HEK293 (cell line): ENCODE measurements around the gene DSCAML1.
A peak's percentile ranks its signal among the peaks of the same experiment; 100 is the strongest.

Source experiments
- CTCF ChIA-PET: fragments of 350-600 bp; formaldehyde crosslinking; extraction: SDS; loops from one replicate; lab custom pipeline; 2021; ENCODE audit warnings: antibody characterized with exemption; lab: Yijun Ruan, JAX
- POLR2A ChIA-PET: fragments of 300-600 bp; formaldehyde crosslinking; extraction: SDS; loops from one replicate; lab custom pipeline; 2020; ENCODE audit warnings: antibody characterized with exemption, inconsistent platforms; lab: Yijun Ruan, JAX
- H3K27ac ChIP-seq: fragments of 200-500 bp; sonication (Bioruptor generic); 2 replicates; pipeline ENCODE4 v1.5.1; 2014; ENCODE audit warnings: low read depth, low read length, control low read depth, inconsistent platforms; ENCODE audit errors: extremely low read depth
- H3K36me3 ChIP-seq, 2 experiments: fragments of 200-500 bp in 1 of 2; sonication (Bioruptor generic) in 1 of 2; 1 replicate in 1 of 2; 2 replicates in 1 of 2; pipeline ENCODE4 v1.5.1; 2014 to 2017; ENCODE audit warnings: inconsistent platforms in 2 of 2, low read length in 2 of 2; ENCODE audit not compliant: control insufficient read depth in 2 of 2, insufficient read depth in 1 of 2
- H3K4me1 ChIP-seq: fragments of 200-500 bp; sonication (Bioruptor generic); 2 replicates; pipeline ENCODE4 v1.5.1; 2014; ENCODE audit warnings: mild to moderate bottlenecking, low read length, inconsistent platforms; ENCODE audit not compliant: control insufficient read depth, insufficient read depth
- H3K4me3 ChIP-seq: 2 replicates; pipeline ENCODE4 v1.5.1; 2011; ENCODE audit warnings: low read depth, mild to moderate bottlenecking, control low read depth, low read length, moderate library complexity
- H3K9me3 ChIP-seq: fragments of 200-500 bp; sonication (Bioruptor generic); 2 replicates; pipeline ENCODE4 v1.5.1; 2014; ENCODE audit warnings: low read depth, low read length, inconsistent platforms; ENCODE audit not compliant: control insufficient read depth, insufficient read depth
- CTCF ChIP-seq: fragments of 450-650 bp; formaldehyde crosslinking; IDR thresholded peaks from 2 replicates; pipeline ENCODE4 v1.5.1; 2016; ENCODE audit warnings: missing biosample characterization, missing genetic modification characterization
- OVOL3 ChIP-seq: fragments of 450-650 bp; formaldehyde crosslinking; IDR thresholded peaks from 2 replicates; pipeline ENCODE4 v1.5.1; 2016; ENCODE audit warnings: missing biosample characterization, missing genetic modification characterization
- SP7 ChIP-seq: fragments of 450-650 bp; formaldehyde crosslinking; IDR thresholded peaks from 2 replicates; pipeline ENCODE4 v1.5.1; 2016; ENCODE audit warnings: missing biosample characterization, missing genetic modification characterization
- ZBTB6 ChIP-seq: fragments of 450-650 bp; formaldehyde crosslinking; IDR thresholded peaks from 2 replicates; pipeline ENCODE4 v1.5.1; 2017; ENCODE audit warnings: missing biosample characterization, missing genetic modification characterization
- ZNF184 ChIP-seq: fragments of 450-650 bp; IDR thresholded peaks from 2 replicates; pipeline ENCODE4 v1.5.1; 2018; ENCODE audit warnings: missing biosample characterization, mild to moderate bottlenecking, missing genetic modification characterization
- ZNF2 ChIP-seq: fragments of 450-650 bp; formaldehyde crosslinking; IDR thresholded peaks from 2 replicates; pipeline ENCODE4 v1.5.1; 2016; ENCODE audit warnings: missing biosample characterization, missing genetic modification characterization
- ZNF202 ChIP-seq: fragments of 450-650 bp; formaldehyde crosslinking; IDR thresholded peaks from 2 replicates; pipeline ENCODE4 v1.5.1; 2016; ENCODE audit warnings: missing biosample characterization, missing genetic modification characterization, borderline replicate concordance
- ZNF211 ChIP-seq: fragments of 450-650 bp; formaldehyde crosslinking; IDR thresholded peaks from 2 replicates; pipeline ENCODE4 v1.5.1; 2016; ENCODE audit warnings: low read depth, missing biosample characterization, missing genetic modification characterization
- ZNF280D ChIP-seq: fragments of 450-650 bp; formaldehyde crosslinking; IDR thresholded peaks from 2 replicates; pipeline ENCODE4 v1.5.1; 2016; ENCODE audit warnings: missing biosample characterization, missing genetic modification characterization
- ZNF341 ChIP-seq: fragments of 450-650 bp; formaldehyde crosslinking; IDR thresholded peaks from 2 replicates; pipeline ENCODE4; 2016; ENCODE audit warnings: low read depth, missing biosample characterization, missing genetic modification characterization
- ZNF654 ChIP-seq: fragments of 450-650 bp; formaldehyde crosslinking; IDR thresholded peaks from 2 replicates; pipeline ENCODE4 v1.5.1; 2016; ENCODE audit warnings: low read depth, missing biosample characterization, missing genetic modification characterization
- ZNF664 ChIP-seq: fragments of 450-650 bp; formaldehyde crosslinking; IDR thresholded peaks from 2 replicates; pipeline ENCODE4 v1.5.1; 2016; ENCODE audit warnings: missing biosample characterization, missing genetic modification characterization
- ZNF707 ChIP-seq: fragments of 450-650 bp; formaldehyde crosslinking; IDR thresholded peaks from 2 replicates; pipeline ENCODE4 v1.5.1; 2016; ENCODE audit warnings: missing biosample characterization, missing genetic modification characterization

The DSCAML1 gene

GRCh38 chr11:117808784-117809183 is 11.8 kb upstream of the DSCAML1 start:
- POLR2A ChIA-PET, result no interaction called here
- no peak overlapping the region for H3K4me3 ChIP-seq
- H3K4me1 ChIP-seq, result no peaks in the 10 kb centered on the region
- CTCF ChIA-PET, result interaction anchor here (0.6 to 6.3 kb wide), 37 partner anchors 9 to 761 kb away, joined by 3 to 131 read pairs (median 4); partner anchors contain the start of genes DSCAML1 and FXYD2
- H3K9me3 ChIP-seq, result no peaks in the 10 kb centered on the region
- H3K27ac ChIP-seq, result no peak overlapping the region
- no peaks in the 10 kb centered on the region for H3K36me3 ChIP-seq
- TF ChIP-seq SP7 (no peak), ZBTB6 (tag by site-specific recombination) (no peak)

GRCh38 chr11:117807482-117808327 is 10.7 kb upstream of the DSCAML1 start:
- TF ChIP-seq CTCF (tag by site-specific recombination), result peak; percentile 48; the same call in 1 of the 2 replicates
- no peak for TF ChIP-seq ZNF211 (tag by site-specific recombination)
- TF ChIP-seq ZNF654 (tag by site-specific recombination), result peak; percentile 78
- H3K9me3 ChIP-seq, result no peaks in the 10 kb centered on the region

GRCh38 chr11:117806846-117807245 is 9.8 kb upstream of the DSCAML1 start:
- H3K4me3 ChIP-seq, result no peak overlapping the region
- H3K27ac ChIP-seq, result no peak overlapping the region
- H3K9me3 ChIP-seq, result no peaks in the 10 kb centered on the region
- ChIA-PET POLR2A (interaction anchor here (0.5 to 1.4 kb wide), 2 partner anchors 10 to 13 kb away, joined by 3 to 4 read pairs; no protein-coding TSS in a partner anchor), CTCF (interaction anchor here (0.6 to 6.3 kb wide), 26 partner anchors 8 to 881 kb away, joined by 3 to 131 read pairs (median 5); partner anchors contain the start of gene DSCAML1)
- H3K4me1 ChIP-seq, result no peaks in the 10 kb centered on the region
- H3K36me3 ChIP-seq, result no peaks in the 10 kb centered on the region
- TF ChIP-seq ZNF341 (tag by site-specific recombination), result no peak
- TF ChIP-seq ZNF707 (tag by site-specific recombination), result no peak
- no peak for TF ChIP-seq ZNF184 (tag by site-specific recombination)

More at GRCh38 chr11:117807482-117808327, 10.7 kb upstream of the DSCAML1 start:
- H3K4me3 ChIP-seq, result no peak overlapping the region
- no peak overlapping the region for H3K27ac ChIP-seq
- ChIA-PET CTCF (interaction anchor here (0.5 to 6.3 kb wide), 47 partner anchors 9 to 576 kb away, joined by 3 to 131 read pairs (median 4); partner anchors contain the start of genes DSCAML1, FXYD2, PCSK7 and RNF214), POLR2A (interaction anchor here (1.4 kb wide), 1 partner anchor 9 kb away, joined by 4 read pairs; no protein-coding TSS in a partner anchor)
- no peaks in the 10 kb centered on the region for H3K4me1 ChIP-seq
- no peaks in the 10 kb centered on the region for H3K36me3 ChIP-seq

GRCh38 chr11:117805045-117805444 is 8.0 kb upstream of the DSCAML1 start:
- Histone ChIP-seq H3K27ac (no peak overlapping the region), H3K4me3 (no peak overlapping the region), H3K4me1 (no peaks in the 10 kb centered on the region), H3K36me3 (no peaks in the 10 kb centered on the region), H3K9me3 (no peaks in the 10 kb centered on the region)
- TF ChIP-seq ZNF280D (tag by site-specific recombination) (no peak), OVOL3 (no peak), ZNF202 (no peak), ZNF664 (tag by site-specific recombination) (no peak), ZNF2 (tag by site-specific recombination) (no peak)
- CTCF ChIA-PET, result interaction anchor here (0.7 to 6.3 kb wide), 5 partner anchors 12 to 379 kb away, joined by 3 to 131 read pairs (median 3); no protein-coding TSS in a partner anchor
- POLR2A ChIA-PET, result no interaction called here
